GM23338 (cell line): ENCODE measurements around the gene TNFSF8. TPM values are rescaled to one million over a fixed set of nuclear protein-coding genes. Genes with fewer than 3 reads are reported as not detected.

Source experiments
- ATAC-seq: fragments of 200-7000 bp; cut with Tn5 transposase; 3 replicates; pipeline ENCODE4 v1.9.1; 2020
- DNase-seq: peaks from one replicate; pipeline ENCODE4 v3.0.0-alpha.2; 2015; ENCODE audit warnings: low spot score
- H2AFZ ChIP-seq: fragments of 200-600 bp; sonication (generic); 2 replicates; pipeline ENCODE4 v1.8.0; 2016; ENCODE audit warnings: antibody characterized with exemption, mild to moderate bottlenecking, moderate library complexity
- H3F3A ChIP-seq: fragments of 200-600 bp; sonication (generic); replicated peaks from 2 replicates; pipeline ENCODE4 v1.8.0; 2017; ENCODE audit warnings: antibody characterized with exemption, mixed run types, low read depth
- H3K27ac ChIP-seq: fragments of 200-600 bp; sonication (generic); 2 replicates; pipeline ENCODE4 v1.6.1; 2016; ENCODE audit warnings: low read depth
- H3K27me3 ChIP-seq: fragments of 200-600 bp; sonication (generic); 2 replicates; pipeline ENCODE4 v1.8.0; 2016; ENCODE audit warnings: mild to moderate bottlenecking, mixed run types, moderate library complexity; ENCODE audit not compliant: insufficient read depth
- H3K36me3 ChIP-seq: fragments of 200-600 bp; sonication (generic); 2 replicates; pipeline ENCODE4 v1.8.0; 2016; ENCODE audit warnings: mild to moderate bottlenecking; ENCODE audit not compliant: insufficient read depth
- H3K4me1 ChIP-seq: fragments of 200-600 bp; sonication (generic); 2 replicates; pipeline ENCODE4 v1.8.0; 2016; ENCODE audit warnings: mild to moderate bottlenecking, moderate library complexity; ENCODE audit not compliant: insufficient read depth
- H3K4me2 ChIP-seq: fragments of 200-600 bp; sonication (generic); 2 replicates; pipeline ENCODE4 v1.7.1; 2017; ENCODE audit warnings: mixed run types
- H3K4me3 ChIP-seq: fragments of 200-600 bp; sonication (generic); 2 replicates; pipeline ENCODE4 v1.6.1; 2016; ENCODE audit warnings: mixed run types
- H3K79me2 ChIP-seq: fragments of 200-600 bp; sonication (generic); replicated peaks from 2 replicates; pipeline ENCODE4 v1.8.0; 2017; ENCODE audit warnings: mild to moderate bottlenecking; ENCODE audit not compliant: insufficient read depth
- H3K9me2 ChIP-seq: fragments of 200-600 bp; sonication (generic); 2 replicates; pipeline ENCODE4 v1.8.0; 2017; ENCODE audit not compliant: insufficient read depth
- H4K20me1 ChIP-seq: fragments of 200-600 bp; sonication (generic); replicated peaks from 2 replicates; pipeline ENCODE4 v1.8.0; 2017; ENCODE audit warnings: mild to moderate bottlenecking; ENCODE audit not compliant: insufficient read depth
- H3K27ac Mint-ChIP-seq: 2 replicates; pipeline ENCODE4 v1.8.0; 2020; ENCODE audit warnings: inconsistent platforms, mild to moderate bottlenecking, moderate library complexity, mixed read lengths
- H3K27me3 Mint-ChIP-seq: 3 replicates; pipeline ENCODE4 v1.8.0; 2022; ENCODE audit warnings: low read depth, mild to moderate bottlenecking, moderate library complexity, mixed read lengths, inconsistent platforms; ENCODE audit not compliant: insufficient read depth, poor library complexity
- H3K36me3 Mint-ChIP-seq: 3 replicates; pipeline ENCODE4 v1.8.0; 2021; ENCODE audit warnings: low read depth, mild to moderate bottlenecking, inconsistent platforms, moderate library complexity, mixed read lengths
- H3K4me1 Mint-ChIP-seq: 3 replicates; pipeline ENCODE4 v1.8.0; 2020; ENCODE audit warnings: mild to moderate bottlenecking, inconsistent platforms, mixed read lengths
- H3K4me3 Mint-ChIP-seq: 3 replicates; pipeline ENCODE4 v1.8.0; 2021; ENCODE audit warnings: moderate library complexity, mild to moderate bottlenecking, inconsistent platforms, mixed read lengths
- H3K9me3 Mint-ChIP-seq: 3 replicates; pipeline ENCODE4 v1.8.0; 2020; ENCODE audit warnings: moderate library complexity, mild to moderate bottlenecking, inconsistent platforms, mixed read lengths
- CTCF ChIP-seq, 2 experiments: fragments of 200-600 bp in 1 of 2; sonication (generic) in 1 of 2; conservative IDR thresholded peaks; 2 replicates each; pipeline versions ENCODE4 v1.5.1 to v1.6.1; 2016 to 2017; ENCODE audit warnings: antibody characterized with exemption in 2 of 2, low read depth in 2 of 2, mild to moderate bottlenecking in 2 of 2, moderate library complexity in 1 of 2
- NANOG ChIP-seq: IDR thresholded peaks from 2 replicates; pipeline ENCODE4 v1.6.1; 2016; ENCODE audit warnings: antibody characterized with exemption, borderline replicate concordance
- POLR2AphosphoS5 ChIP-seq: IDR thresholded peaks from 2 replicates; pipeline ENCODE4 v1.6.1; 2016; ENCODE audit warnings: antibody characterized with exemption, low read depth
- ZNF114 ChIP-seq: fragments of 250-450 bp; sonication (Bioruptor Pico); IDR thresholded peaks from 2 replicates; pipeline ENCODE4 v1.5.0; 2020; ENCODE audit warnings: mild to moderate bottlenecking, moderate library complexity
- ZNF331 ChIP-seq: fragments of 250-450 bp; sonication (Bioruptor Pico); IDR thresholded peaks from 2 replicates; pipeline ENCODE4 v1.5.0; 2020; ENCODE audit warnings: low read depth, mild to moderate bottlenecking, moderate library complexity
- ZNF462 ChIP-seq: fragments of 250-450 bp; sonication (Bioruptor Pico); IDR thresholded peaks from 2 replicates; pipeline ENCODE4 v1.5.0; 2020; ENCODE audit warnings: mild to moderate bottlenecking, moderate library complexity
- polyA plus RNA-seq: library from polyadenylated mRNA; unstranded; fragments of >200 nt; fragmentation: Nextera tagmentation; extraction: Ambion mirVana; gene quantifications from 2 replicates; pipeline ENCODE4 v1.2.1, GENCODE V29; 2016
- total RNA-seq: library from RNA; depleted of rRNA; stranded (reverse); fragments of >200 nt; shearing (Covaris generic); gene quantifications from 2 replicates; pipeline ENCODE4 v1.2.3, GENCODE V29; 2014
- TF ChIP-seq, protein P1 (sequence below): IDR thresholded peaks from 2 replicates; pipeline ENCODE4 v1.6.1; 2016; ENCODE audit warnings: antibody characterized with exemption

TNFSF8 gene
- total and polyA plus RNA-seq, 2 experiments from 2014 or later, result not detected

- TF ChIP-seq ZNF462 (CRISPR knock-in tag) (no peak), NANOG (no peak), ZNF114 (CRISPR knock-in tag) (no peak)
- TF ChIP-seq, protein P1, sequence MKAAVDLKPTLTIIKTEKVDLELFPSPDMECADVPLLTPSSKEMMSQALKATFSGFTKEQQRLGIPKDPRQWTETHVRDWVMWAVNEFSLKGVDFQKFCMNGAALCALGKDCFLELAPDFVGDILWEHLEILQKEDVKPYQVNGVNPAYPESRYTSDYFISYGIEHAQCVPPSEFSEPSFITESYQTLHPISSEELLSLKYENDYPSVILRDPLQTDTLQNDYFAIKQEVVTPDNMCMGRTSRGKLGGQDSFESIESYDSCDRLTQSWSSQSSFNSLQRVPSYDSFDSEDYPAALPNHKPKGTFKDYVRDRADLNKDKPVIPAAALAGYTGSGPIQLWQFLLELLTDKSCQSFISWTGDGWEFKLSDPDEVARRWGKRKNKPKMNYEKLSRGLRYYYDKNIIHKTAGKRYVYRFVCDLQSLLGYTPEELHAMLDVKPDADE, result no peak
These were observed 19.9 kb downstream of the TNFSF8 start (continued) for GRCh38 chr9:114910541-114910940.

DNA sequence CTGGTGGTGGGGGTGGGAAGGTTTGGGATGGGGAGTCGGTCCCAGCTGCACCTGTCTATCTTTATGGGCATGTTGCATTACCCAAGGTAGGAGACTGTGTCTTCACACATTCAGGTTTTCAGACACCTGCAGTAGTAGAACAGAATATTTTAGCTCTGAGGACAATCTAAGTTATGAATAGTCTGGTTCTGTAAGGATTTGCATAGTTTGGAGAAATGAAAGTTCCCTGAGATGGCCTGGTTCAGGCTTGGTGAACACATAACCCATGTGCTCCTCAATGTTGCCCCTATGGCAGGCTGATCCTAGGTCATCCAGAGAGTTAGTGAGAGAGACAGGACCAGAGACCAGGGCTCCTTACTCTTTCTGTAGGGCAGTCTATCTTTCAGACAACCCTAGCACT lies 20.7 kb downstream of the TNFSF8 start:
- Mint-ChIP-seq H3K4me1 (peaks cover 8% of the 10 kb centered on the region), H3K36me3 (no peaks in the 10 kb centered on the region), H3K4me3 (no peak overlapping the region), H3K27me3 (peaks cover 8% of the 10 kb centered on the region), H3K9me3 (no peaks in the 10 kb centered on the region), H3K27ac (no peak overlapping the region)
- Histone ChIP-seq H2AFZ (no peak overlapping the region), H3K4me2 (no peak overlapping the region), H3K27me3 (peaks cover 15% of the 10 kb centered on the region), H3K36me3 (no peaks in the 10 kb centered on the region), H3K4me1 (peaks cover 11% of the 10 kb centered on the region; the same call in 1 of the 2 replicates), H4K20me1 (no peaks in the 10 kb centered on the region; the same call in 1 of the 2 replicates), H3K4me3 (no peak overlapping the region), H3F3A (no peaks in the 10 kb centered on the region), H3K27ac (no peak overlapping the region), H3K79me2 (no peaks in the 10 kb centered on the region), H3K9me2 (no peaks in the 10 kb centered on the region)
- no peak for ATAC-seq
- DNase-seq, result no peak
- TF ChIP-seq ZNF462 (CRISPR knock-in tag), result no peak
- no peak for TF ChIP-seq ZNF114 (CRISPR knock-in tag)
- TF ChIP-seq POLR2AphosphoS5, result no peak
- TF ChIP-seq CTCF (conservative IDR thresholded peaks at IDR 0.05; ENCODE audit: low read depth in 2 of 2), result no peak
- no peak for TF ChIP-seq ZNF331 (CRISPR knock-in tag)
